HEK293 (cell line): Measurements from ENCODE around the gene FASLG.

Source experiments
- CTCF ChIA-PET: fragments of 350-600 bp; formaldehyde crosslinking; extraction: SDS; loops from one replicate; lab custom pipeline; 2021; ENCODE audit warnings: antibody characterized with exemption; lab: Yijun Ruan, JAX
- POLR2A ChIA-PET: fragments of 300-600 bp; formaldehyde crosslinking; extraction: SDS; loops from one replicate; lab custom pipeline; 2020; ENCODE audit warnings: antibody characterized with exemption, inconsistent platforms; lab: Yijun Ruan, JAX
- H3K27ac ChIP-seq: fragments of 200-500 bp; sonication (Bioruptor generic); 2 replicates; pipeline ENCODE4 v1.5.1; 2014; ENCODE audit warnings: low read depth, low read length, control low read depth, inconsistent platforms; ENCODE audit errors: extremely low read depth
- H3K36me3 ChIP-seq, 2 experiments: fragments of 200-500 bp in 1 of 2; sonication (Bioruptor generic) in 1 of 2; 1 replicate in 1 of 2; 2 replicates in 1 of 2; pipeline ENCODE4 v1.5.1; 2014 to 2017; ENCODE audit warnings: inconsistent platforms in 2 of 2, low read length in 2 of 2; ENCODE audit not compliant: control insufficient read depth in 2 of 2, insufficient read depth in 1 of 2
- H3K4me1 ChIP-seq: fragments of 200-500 bp; sonication (Bioruptor generic); 2 replicates; pipeline ENCODE4 v1.5.1; 2014; ENCODE audit warnings: mild to moderate bottlenecking, low read length, inconsistent platforms; ENCODE audit not compliant: control insufficient read depth, insufficient read depth
- H3K4me3 ChIP-seq: 2 replicates; pipeline ENCODE4 v1.5.1; 2011; ENCODE audit warnings: low read depth, mild to moderate bottlenecking, control low read depth, low read length, moderate library complexity
- H3K9me3 ChIP-seq: fragments of 200-500 bp; sonication (Bioruptor generic); 2 replicates; pipeline ENCODE4 v1.5.1; 2014; ENCODE audit warnings: low read depth, low read length, inconsistent platforms; ENCODE audit not compliant: control insufficient read depth, insufficient read depth
- ATF2 ChIP-seq: fragments of 450-650 bp; formaldehyde crosslinking; IDR thresholded peaks from 2 replicates; pipeline ENCODE4 v1.5.1; 2016; ENCODE audit warnings: missing biosample characterization, missing genetic modification characterization, low read depth
- EGR2 ChIP-seq: fragments of 450-650 bp; formaldehyde crosslinking; IDR thresholded peaks from 2 replicates; pipeline ENCODE4 v1.5.1; 2016; ENCODE audit warnings: low read depth, missing biosample characterization, missing genetic modification characterization
- GLI2 ChIP-seq: fragments of 450-650 bp; formaldehyde crosslinking; IDR thresholded peaks from 2 replicates; pipeline ENCODE4; 2017; ENCODE audit warnings: missing biosample characterization, missing genetic modification characterization, low read depth, borderline replicate concordance
- HOXC10 ChIP-seq: sonication (generic); formaldehyde crosslinking; IDR thresholded peaks from 2 replicates; pipeline ENCODE4 v1.8.1; 2023; ENCODE audit warnings: mild to moderate bottlenecking, missing genetic modification reagents
- INSM2 ChIP-seq: fragments of 450-650 bp; formaldehyde crosslinking; IDR thresholded peaks from 2 replicates; pipeline ENCODE4 v1.5.1; 2016; ENCODE audit warnings: missing biosample characterization, missing genetic modification characterization
- TCF7L2 ChIP-seq: IDR thresholded peaks from 2 replicates; pipeline ENCODE4 v1.6.1; 2011; ENCODE audit warnings: low read depth, mild to moderate bottlenecking, inconsistent platforms, low read length, moderate library complexity, borderline replicate concordance
- ZFP37 ChIP-seq: fragments of 450-650 bp; formaldehyde crosslinking; IDR thresholded peaks from 2 replicates; pipeline ENCODE4 v1.5.1; 2016; ENCODE audit warnings: missing biosample characterization, missing genetic modification characterization
- ZIC2 ChIP-seq: fragments of 450-650 bp; formaldehyde crosslinking; IDR thresholded peaks from 2 replicates; pipeline ENCODE4 v1.5.1; 2016; ENCODE audit warnings: missing biosample characterization, missing genetic modification characterization
- ZNF148 ChIP-seq: fragments of 450-650 bp; formaldehyde crosslinking; IDR thresholded peaks from 2 replicates; pipeline ENCODE4 v1.5.0; 2017; ENCODE audit warnings: missing biosample characterization, missing genetic modification characterization, borderline replicate concordance
- ZNF169 ChIP-seq: fragments of 450-650 bp; formaldehyde crosslinking; IDR thresholded peaks from 2 replicates; pipeline ENCODE4 v1.5.1; 2016; ENCODE audit warnings: missing biosample characterization, missing genetic modification characterization
- ZNF174 ChIP-seq: fragments of 450-650 bp; formaldehyde crosslinking; IDR thresholded peaks from 2 replicates; pipeline ENCODE4 v1.5.0; 2017; ENCODE audit warnings: missing biosample characterization, mild to moderate bottlenecking, missing genetic modification characterization
- ZNF214 ChIP-seq: fragments of 450-650 bp; formaldehyde crosslinking; IDR thresholded peaks from 2 replicates; pipeline ENCODE4 v1.5.1; 2017; ENCODE audit warnings: missing biosample characterization, mild to moderate bottlenecking, missing genetic modification characterization, borderline replicate concordance
- ZNF239 ChIP-seq: fragments of 450-650 bp; formaldehyde crosslinking; IDR thresholded peaks from 2 replicates; pipeline ENCODE4 v1.5.1; 2016; ENCODE audit warnings: missing biosample characterization, missing genetic modification characterization
- ZNF302 ChIP-seq: fragments of 450-650 bp; formaldehyde crosslinking; IDR thresholded peaks from 2 replicates; pipeline ENCODE4 v1.5.1; 2016; ENCODE audit warnings: missing biosample characterization, missing genetic modification characterization, low read depth
- ZNF423 ChIP-seq: fragments of 450-650 bp; formaldehyde crosslinking; IDR thresholded peaks from 2 replicates; pipeline ENCODE4 v1.5.1; 2016; ENCODE audit warnings: missing biosample characterization, missing genetic modification characterization
- ZNF426 ChIP-seq: fragments of 450-650 bp; formaldehyde crosslinking; IDR thresholded peaks from 2 replicates; pipeline ENCODE4 v1.5.1; 2017; ENCODE audit warnings: missing biosample characterization, missing genetic modification characterization, mild to moderate bottlenecking, inconsistent platforms, moderate library complexity
- ZNF433 ChIP-seq: fragments of 450-650 bp; formaldehyde crosslinking; IDR thresholded peaks from 2 replicates; pipeline ENCODE4 v1.5.1; 2016; ENCODE audit warnings: missing biosample characterization, missing genetic modification characterization, low read depth
- ZNF558 ChIP-seq: fragments of 450-650 bp; formaldehyde crosslinking; IDR thresholded peaks from 2 replicates; pipeline ENCODE4 v1.5.1; 2016; ENCODE audit warnings: missing biosample characterization, missing genetic modification characterization
- ZNF560 ChIP-seq: fragments of 450-650 bp; formaldehyde crosslinking; IDR thresholded peaks from 2 replicates; pipeline ENCODE4 v1.5.1; 2017; ENCODE audit warnings: missing biosample characterization, missing genetic modification characterization, borderline replicate concordance
- ZNF580 ChIP-seq: fragments of 450-650 bp; formaldehyde crosslinking; IDR thresholded peaks from 2 replicates; pipeline ENCODE4 v1.5.1; 2016; ENCODE audit warnings: missing biosample characterization, missing genetic modification characterization
- ZNF664 ChIP-seq: fragments of 450-650 bp; formaldehyde crosslinking; IDR thresholded peaks from 2 replicates; pipeline ENCODE4 v1.5.1; 2016; ENCODE audit warnings: missing biosample characterization, missing genetic modification characterization
- ZNF747 ChIP-seq: fragments of 450-650 bp; formaldehyde crosslinking; IDR thresholded peaks from 2 replicates; pipeline ENCODE4 v1.5.1; 2016; ENCODE audit warnings: missing biosample characterization, missing genetic modification characterization
- ZNF768 ChIP-seq: fragments of 450-650 bp; formaldehyde crosslinking; IDR thresholded peaks from 2 replicates; pipeline ENCODE4 v1.5.1; 2018; ENCODE audit warnings: missing biosample characterization, mild to moderate bottlenecking, missing genetic modification characterization
- ZNF785 ChIP-seq: fragments of 450-650 bp; formaldehyde crosslinking; IDR thresholded peaks from 2 replicates; pipeline ENCODE4 v1.5.1; 2016; ENCODE audit warnings: missing biosample characterization, missing genetic modification characterization
- ZNF792 ChIP-seq: fragments of 450-650 bp; formaldehyde crosslinking; IDR thresholded peaks from 2 replicates; pipeline ENCODE4 v1.5.1; 2016; ENCODE audit warnings: missing biosample characterization, missing genetic modification characterization

The FASLG gene

GRCh38 chr1:172623748-172624147, 35.2 kb upstream of the FASLG start (continued):
- no peak for TF ChIP-seq HOXC10
- no peak for TF ChIP-seq ZFP37 (tag by site-specific recombination)
- TF ChIP-seq ZNF792 (tag by site-specific recombination): no peak
- no peak for TF ChIP-seq ZNF433
- no peak for TF ChIP-seq ZNF768 (tag by site-specific recombination)

GRCh38 chr1:172626845-172627244, 32.1 kb upstream of the FASLG start:
- no peaks in the 10 kb centered on the region for H3K9me3 ChIP-seq
- ChIA-PET CTCF (no interaction called here), POLR2A (no interaction called here)
- TF ChIP-seq INSM2 (tag by site-specific recombination) (no peak), ZNF785 (tag by site-specific recombination) (no peak), ZNF560 (tag by site-specific recombination) (no peak), ZNF423 (tag by site-specific recombination) (no peak), ZNF174 (tag by site-specific recombination) (no peak), ZNF148 (tag by site-specific recombination) (no peak), ZNF169 (tag by site-specific recombination) (no peak), TCF7L2 (no peak), ZNF580 (tag by site-specific recombination) (no peak), ZIC2 (tag by site-specific recombination) (no peak), ZNF239 (no peak), ZNF664 (tag by site-specific recombination) (no peak), ZNF747 (tag by site-specific recombination) (no peak), ATF2 (tag by site-specific recombination) (no peak), ZNF214 (tag by site-specific recombination) (no peak), HOXC10 (no peak)
- no peak overlapping the region for H3K4me3 ChIP-seq
- H3K27ac ChIP-seq: no peak overlapping the region
- no peaks in the 10 kb centered on the region for H3K4me1 ChIP-seq
- H3K36me3 ChIP-seq: no peaks in the 10 kb centered on the region

GRCh38 chr1:172627702-172628101, 31.2 kb upstream of the FASLG start:
- H3K4me3 ChIP-seq: no peak overlapping the region
- no peaks in the 10 kb centered on the region for H3K9me3 ChIP-seq
- no peak overlapping the region for H3K27ac ChIP-seq
- ChIA-PET POLR2A (no interaction called here), CTCF (no interaction called here)
- no peak for TF ChIP-seq ZNF558
- no peak for TF ChIP-seq ZNF426 (tag by site-specific recombination)
- TF ChIP-seq EGR2 (tag by site-specific recombination): no peak
- no peak for TF ChIP-seq ZNF302 (tag by site-specific recombination)
- TF ChIP-seq GLI2 (tag by site-specific recombination): no peak
- no peaks in the 10 kb centered on the region for H3K36me3 ChIP-seq
- H3K4me1 ChIP-seq: no peaks in the 10 kb centered on the region
